CD4-positive, alpha-beta T cell (primary cell): ENCODE results near the gene ASB4. TPM values are rescaled to one million over a fixed set of nuclear protein-coding genes. Genes with fewer than 3 reads are reported as not detected.

Source experiments
- ATAC-seq: fragments of 200-7000 bp; cut with Tn5 transposase; one replicate; pipeline ENCODE4 v1.10.0; 2022; ENCODE audit warnings: mild to moderate bottlenecking; ENCODE audit not compliant: poor library complexity
- CTCF ChIA-PET: fragments of 350-600 bp; sonication (Branson Sonifier 250); formaldehyde crosslinking; loops from one replicate; lab custom pipeline; 2021; ENCODE audit warnings: antibody characterized with exemption, inconsistent platforms; lab: Charles Lee
- POLR2A ChIA-PET: fragments of 350-600 bp; sonication (Branson Sonifier 250); formaldehyde crosslinking; loops from one replicate; lab custom pipeline; 2021; ENCODE audit warnings: antibody characterized with exemption, inconsistent platforms; lab: Charles Lee
- DNase-seq, 14 experiments: peaks; one replicate each; pipeline ENCODE4 v3.0.0-alpha.2; 2013 to 2020; ENCODE audit warnings: mixed read lengths in 2 of 14
- H3K27ac ChIP-seq, 2 donors: one replicate each; pipeline versions ENCODE4 v1.5.1 to v1.7.0; 2013; ENCODE audit warnings: low read length in 2 of 2, low read depth in 1 of 2, mild to moderate bottlenecking in 1 of 2
- H3K27me3 ChIP-seq, 2 experiments: 1 replicate in 1 of 2; 2 replicates in 1 of 2; pipeline versions ENCODE4 v1.6.1 to v1.7.0; 2013; ENCODE audit warnings: low read length in 2 of 2, control low read depth in 1 of 2, mild to moderate bottlenecking in 1 of 2, moderate library complexity in 1 of 2; ENCODE audit not compliant: insufficient read depth in 2 of 2, control insufficient read depth in 1 of 2
- H3K36me3 ChIP-seq: one replicate; pipeline ENCODE4 v1.6.1; 2013; ENCODE audit warnings: low read length, control low read depth; ENCODE audit not compliant: insufficient read depth
- H3K4me1 ChIP-seq: one replicate; pipeline ENCODE4 v1.6.1; 2013; ENCODE audit warnings: low read length, control low read depth; ENCODE audit not compliant: insufficient read depth
- H3K4me3 ChIP-seq: one replicate; pipeline ENCODE4 v1.5.1; 2013; ENCODE audit warnings: mild to moderate bottlenecking, low read length, moderate library complexity
- H3K9me3 ChIP-seq, 2 experiments: 1 replicate in 1 of 2; 2 replicates in 1 of 2; pipeline versions ENCODE4 v1.6.1 to v1.7.0; 2013; ENCODE audit warnings: low read length in 2 of 2, mild to moderate bottlenecking in 2 of 2, control low read depth in 1 of 2, moderate library complexity in 1 of 2; ENCODE audit not compliant: control insufficient read depth in 1 of 2, insufficient read depth in 1 of 2
- H3K27ac Mint-ChIP-seq: one replicate; pipeline ENCODE4 v1.8.0; 2020; ENCODE audit warnings: mixed read lengths
- H3K27me3 Mint-ChIP-seq: one replicate; pipeline ENCODE4 v1.8.0; 2021; ENCODE audit warnings: mixed read lengths
- H3K36me3 Mint-ChIP-seq: one replicate; pipeline ENCODE4 v1.8.0; 2021; ENCODE audit warnings: low read depth, mixed read lengths
- H3K4me1 Mint-ChIP-seq: one replicate; pipeline ENCODE4 v1.8.0; 2021; ENCODE audit warnings: low read depth, mixed read lengths
- H3K4me3 Mint-ChIP-seq: one replicate; pipeline ENCODE4 v1.8.0; 2020; ENCODE audit warnings: mild to moderate bottlenecking, mixed read lengths
- H3K9me3 Mint-ChIP-seq: one replicate; pipeline ENCODE4 v1.8.0; 2020; ENCODE audit warnings: mixed read lengths
- CTCF ChIP-seq: fragments of 200-600 bp; IDR thresholded peaks from one replicate; pipeline ENCODE4 v1.8.0; 2022; ENCODE audit warnings: antibody characterized with exemption, mild to moderate bottlenecking
- intact Hi-C, 2 experiments: fragments of 100-400 bp; cut with DNase I in 1 of 2; cut with micrococcal nuclease in 1 of 2; formaldehyde crosslinking; loops; one replicate each; pipeline versions ENCODE4 v1.15.1 to v1.9.0; 2023 to 2025; cut with DNase I, micrococcal nuclease
- total RNA-seq, 174 experiments: library from RNA in 2 of 174; stranded (reverse) in 2 of 174; gene quantifications; one replicate each; pipeline ENCODE4 v1.2.3 and lab custom pipeline; 2021 to 2026

The ASB4 gene
- total RNA-seq, 2 experiments from 2014 or later, result not detected

GRCh38 chr7:95553939-95554338 lies 68.2 kb downstream of the ASB4 start:
- no peak for DNase-seq
- intact Hi-C loops, result no loop called here
- Mint-ChIP-seq H3K27ac (no peak overlapping the region), H3K4me3 (no peak overlapping the region), H3K36me3 (no peaks in the 10 kb centered on the region), H3K9me3 (no peaks in the 10 kb centered on the region), H3K27me3 (peaks cover 10% of the 10 kb centered on the region), H3K4me1 (no peaks in the 10 kb centered on the region)
- Histone ChIP-seq H3K4me3 (no peak overlapping the region), H3K9me3 (peaks cover 0 to 8% of the 10 kb centered on the region in 2 experiments), H3K27me3 (no peaks in the 10 kb centered on the region), H3K36me3 (no peaks in the 10 kb centered on the region), H3K4me1 (no peaks in the 10 kb centered on the region), H3K27ac (no peak overlapping the region)
- ChIA-PET CTCF (no interaction called here), POLR2A (no interaction called here)
- no peak for TF ChIP-seq CTCF
- ATAC-seq, result no peak

GRCh38 chr7:95556777-95557176 lies 71.0 kb downstream of the ASB4 start:
- H3K4me3 Mint-ChIP-seq, result no peak overlapping the region
- Histone ChIP-seq H3K27me3 (no peaks in the 10 kb centered on the region), H3K27ac (no peak overlapping the region), H3K4me1 (no peaks in the 10 kb centered on the region), H3K4me3 (no peak overlapping the region), H3K9me3 (peaks cover 0 to 8% of the 10 kb centered on the region in 2 experiments), H3K36me3 (no peaks in the 10 kb centered on the region)
- no peaks in the 10 kb centered on the region for H3K27me3 Mint-ChIP-seq
- DNase-seq (no peak), ATAC-seq (no peak)
- ChIA-PET POLR2A (no interaction called here), CTCF (no interaction called here)
- no peak for TF ChIP-seq CTCF
- no peak overlapping the region for H3K27ac Mint-ChIP-seq
- no peaks in the 10 kb centered on the region for H3K4me1 Mint-ChIP-seq
- no peaks in the 10 kb centered on the region for H3K36me3 Mint-ChIP-seq
- intact Hi-C loops, result no loop called here
- no peaks in the 10 kb centered on the region for H3K9me3 Mint-ChIP-seq

GRCh38 chr7:95558864-95559263 lies 73.1 kb downstream of the ASB4 start:
- H3K27me3 Mint-ChIP-seq, result no peaks in the 10 kb centered on the region
- ChIA-PET POLR2A (no interaction called here), CTCF (no interaction called here)
- TF ChIP-seq CTCF, result no peak
- no peak for DNase-seq
- H3K4me1 Mint-ChIP-seq, result no peaks in the 10 kb centered on the region
- Histone ChIP-seq H3K27ac (no peak overlapping the region), H3K9me3 (no peaks in the 10 kb centered on the region), H3K4me1 (no peaks in the 10 kb centered on the region), H3K27me3 (no peaks in the 10 kb centered on the region), H3K4me3 (no peak overlapping the region), H3K36me3 (no peaks in the 10 kb centered on the region)
- H3K36me3 Mint-ChIP-seq, result no peaks in the 10 kb centered on the region
- intact Hi-C loops, result no loop called here
- H3K4me3 Mint-ChIP-seq, result no peak overlapping the region
- H3K9me3 Mint-ChIP-seq, result no peaks in the 10 kb centered on the region
- H3K27ac Mint-ChIP-seq, result no peak overlapping the region
- ATAC-seq, result no peak
